Heart left ventricle (tissue), 13 donors: ENCODE data around the gene DDX27.

Experiments
- CTCF ChIP-seq, 12 donors: fragments of 200-600 bp; sonication (generic) in 4 of 12; IDR thresholded peaks; one replicate each; pipeline versions ENCODE4 v1.5.0 to v1.8.0; 2018 to 2022; ENCODE audit warnings: antibody characterized with exemption in 12 of 12, mild to moderate bottlenecking in 5 of 12
- POLR2A ChIP-seq, 2 donors: fragments of 450-650 bp; IDR thresholded peaks; one replicate each; pipeline ENCODE4 v1.6.1; 2017; ENCODE audit warnings: antibody characterized with exemption in 2 of 2, mild to moderate bottlenecking in 2 of 2, moderate library complexity in 2 of 2
- donor health status: ischemic (EF 13 %, LVEDD 7.1; RV severe dilation, severe dysfunction).
- donor health status: DM: no; HTN: yes; CAD: no.
- donor health status: DM: no; HTN: no; CAD: no.
- donor health status: ischemic (EF 25% LVEDD 6.9; RV normal size, moderate dysfunction).
- donor health status: ischemic (EF 25% LVEDD 5.7; RV mildly dilated, moderate dysfunction).
- donor health status: ischemic (EF 35%, LVEDD 5.7; RV mildly dilated, moderate dysfunction).
- donor health status: nonischemic (EF 11% LVEDD 7.7; RV severe dilation, severe dysfunction).
- donor health status: DM: yes; HTN: yes; CAD: no.
- donor health status: PGD.
- donor health status: ischemic (EF 29% LVEDD 5.4; RV normal size, mild dysfunction).
- donor health status: nonischemic (EF 23%, LVEDD 6.1; RV moderate dilation, normal function).

GRCh38 chr20:49279677-49280462 is 60.7 kb downstream of the DDX27 start:
- TF ChIP-seq CTCF (IDR thresholded peaks at IDR 0.05) (no peak), POLR2A (IDR thresholded peaks at IDR 0.05) (no peak)
